HepG2 (cell line): ENCODE data around the gene WNT7B. TPM values are rescaled to one million over a fixed set of nuclear protein-coding genes. Genes with fewer than 3 reads are reported as not detected.

Experiments used
- ATAC-seq: fragments of 200-7000 bp; cut with Tn5 transposase; 3 replicates; pipeline ENCODE4 v1.9.1; 2020; ENCODE audit warnings: mild to moderate bottlenecking, moderate library complexity
- BruUV-seq: library from RNA; stranded (reverse); fragments of 400-500 nt; replicated peaks from 2 replicates; lab custom pipeline; 2021; lab: Mats Ljungman, UMichigan
- CTCF ChIA-PET: fragments of 300-600 bp; formaldehyde crosslinking; extraction: SDS; loops from one replicate; lab custom pipeline; 2021; ENCODE audit warnings: low total read pairs, inconsistent platforms, low intra/inter-chr PET ratio; lab: Yijun Ruan, JAX
- POLR2A ChIA-PET: fragments of 350-600 bp; sonication (Branson Sonifier 250); formaldehyde crosslinking; loops from one replicate; lab custom pipeline; 2020; ENCODE audit warnings: antibody characterized with exemption, inconsistent platforms; lab: Yijun Ruan, JAX
- DNase-seq: peaks from one replicate; pipeline ENCODE4 v3.0.0-alpha.2; 2015; ENCODE audit warnings: low spot score
- FAIRE-seq: peaks from 3 replicates; lab custom pipeline; 2011; peaks lifted over from hg19 to GRCh38; lab: Jason Lieb, UNC
- H2AFZ ChIP-seq: one replicate; pipeline ENCODE4 v1.6.1; 2011; ENCODE audit warnings: low read length, inconsistent platforms
- H3K27ac ChIP-seq: fragments of 300-600 bp; 3 replicates; pipeline ENCODE4 v1.8.0; 2011; ENCODE audit warnings: mixed run types, mild to moderate bottlenecking, mixed read lengths, low read length, inconsistent platforms; ENCODE audit not compliant: insufficient read depth; ENCODE audit errors: extremely low read length
- H3K27me3 ChIP-seq, 2 experiments: fragments of 200-600 bp in 1 of 2; 2 replicates in 1 of 2; 3 replicates in 1 of 2; pipeline versions ENCODE4 v1.6.0 to v1.8.0; 2011; ENCODE audit warnings: low read length in 2 of 2, mild to moderate bottlenecking in 2 of 2, moderate library complexity in 2 of 2, inconsistent platforms in 1 of 2; ENCODE audit not compliant: insufficient read depth in 2 of 2, control insufficient read depth in 1 of 2
- H3K36me3 ChIP-seq, 2 experiments: fragments of 200-600 bp in 1 of 2; replicated peaks in 1 of 2; 2 replicates in 1 of 2; 3 replicates in 1 of 2; pipeline versions ENCODE4 v1.5.1 to v1.8.0; 2011; ENCODE audit warnings: low read length in 2 of 2, inconsistent platforms in 1 of 2; ENCODE audit not compliant: insufficient read depth in 2 of 2, control insufficient read depth in 1 of 2
- H3K4me1 ChIP-seq: 2 replicates; pipeline ENCODE4 v1.5.1; 2012; ENCODE audit warnings: low read length, inconsistent platforms; ENCODE audit not compliant: insufficient read depth
- H3K4me2 ChIP-seq: 2 replicates; pipeline ENCODE4 v1.6.0; 2011; ENCODE audit warnings: low read depth, low read length, inconsistent platforms
- H3K4me3 ChIP-seq, 3 experiments: fragments of 200-600 bp in 1 of 3; sonication (generic), shearing (Covaris generic) in 1 of 3; replicated peaks in 1 of 3; 2 replicates each; pipeline ENCODE4 v1.5.1; 2011 to 2016; ENCODE audit warnings: low read length in 3 of 3, inconsistent platforms in 2 of 3, low read depth in 2 of 3, mild to moderate bottlenecking in 2 of 3, control low read depth in 1 of 3, mixed read lengths in 1 of 3; ENCODE audit not compliant: insufficient read depth in 1 of 3
- H3K79me2 ChIP-seq: one replicate; pipeline ENCODE4 v1.6.1; 2011; ENCODE audit warnings: low read length, inconsistent platforms; ENCODE audit not compliant: insufficient read depth
- H3K9ac ChIP-seq: 2 replicates; pipeline ENCODE4 v1.6.0; 2011; ENCODE audit warnings: mild to moderate bottlenecking, low read depth, low read length, inconsistent platforms; ENCODE audit not compliant: insufficient read depth
- H3K9me3 ChIP-seq: 2 replicates; pipeline ENCODE4 v1.5.1; 2012; ENCODE audit warnings: mild to moderate bottlenecking, low read length
- H4K20me1 ChIP-seq: 2 replicates; pipeline ENCODE4 v1.6.0; 2011; ENCODE audit warnings: inconsistent platforms, mild to moderate bottlenecking, low read length, moderate library complexity; ENCODE audit not compliant: insufficient read depth
- CEBPB ChIP-seq: IDR thresholded peaks from 2 replicates; pipeline ENCODE4 v1.6.1; 2011; ENCODE audit warnings: low read depth, low read length, improper control_type of control experiment, borderline replicate concordance
- FOXK2 ChIP-seq: fragments of 450-650 bp; IDR thresholded peaks from 2 replicates; pipeline ENCODE4 v1.6.1; 2016
- FOXM1 ChIP-seq: sonication (generic); formaldehyde crosslinking; IDR thresholded peaks from 2 replicates; pipeline ENCODE4 v1.5.0; 2020; ENCODE audit warnings: missing genetic modification reagents
- GABPB1 ChIP-seq: IDR thresholded peaks from 2 replicates; pipeline ENCODE4 v1.6.1; 2016; ENCODE audit warnings: mild to moderate bottlenecking, missing genetic modification reagents, moderate library complexity, missing compliant biosample characterization
- HOXD1 ChIP-seq: sonication (generic); formaldehyde crosslinking; IDR thresholded peaks from 2 replicates; pipeline ENCODE4 v1.5.0; 2020; ENCODE audit warnings: missing genetic modification reagents
- KAT8 ChIP-seq: IDR thresholded peaks from 2 replicates; pipeline ENCODE4 v1.6.1; 2016; ENCODE audit warnings: missing genetic modification reagents, missing compliant biosample characterization
- MBD4 ChIP-seq: IDR thresholded peaks from 2 replicates; pipeline ENCODE4 v1.6.1; 2012; ENCODE audit warnings: low read length, inconsistent platforms, borderline replicate concordance
- MYNN ChIP-seq: sonication (generic); formaldehyde crosslinking; IDR thresholded peaks from 2 replicates; pipeline ENCODE4 v1.4.0; 2020; ENCODE audit warnings: mild to moderate bottlenecking, low read depth, missing genetic modification reagents
- SATB2 ChIP-seq: sonication (generic); formaldehyde crosslinking; IDR thresholded peaks from 2 replicates; pipeline ENCODE4 v1.5.0; 2020; ENCODE audit warnings: missing genetic modification reagents
- TFAP4 ChIP-seq: sonication (generic); IDR thresholded peaks from 2 replicates; pipeline ENCODE4 v1.6.1; 2016; ENCODE audit warnings: low read depth, borderline replicate concordance
- THAP8 ChIP-seq: sonication (generic); formaldehyde crosslinking; IDR thresholded peaks from 2 replicates; pipeline ENCODE4 v1.5.1; 2020; ENCODE audit warnings: missing genetic modification reagents, mild to moderate bottlenecking, borderline replicate concordance
- ZBTB39 ChIP-seq: sonication (generic); formaldehyde crosslinking; IDR thresholded peaks from 2 replicates; pipeline ENCODE4 v1.5.0; 2020; ENCODE audit warnings: missing genetic modification reagents
- ZBTB7B ChIP-seq: sonication (generic); formaldehyde crosslinking; IDR thresholded peaks from 2 replicates; pipeline ENCODE4 v1.4.0; 2020; ENCODE audit warnings: missing genetic modification reagents
- ZC3H13 ChIP-seq: sonication (generic); formaldehyde crosslinking; IDR thresholded peaks from 2 replicates; pipeline ENCODE4 v1.8.1; 2023; ENCODE audit warnings: mild to moderate bottlenecking, missing genetic modification reagents, moderate library complexity
- ZNF224 ChIP-seq: sonication (generic); formaldehyde crosslinking; IDR thresholded peaks from 2 replicates; pipeline ENCODE4 v1.5.0; 2020; ENCODE audit warnings: mild to moderate bottlenecking, missing genetic modification reagents
- ZNF580 ChIP-seq: IDR thresholded peaks from 2 replicates; pipeline ENCODE4 v1.6.1; 2016; ENCODE audit warnings: low read depth, borderline replicate concordance
- WGBS: methylation state at CpG from one replicate; pipeline ENCODE4 v1.1.6; 2017; ENCODE audit warnings: low lambda C conversion rate; 5-methylcytosine and 5-hydroxymethylcytosine counted together
- in situ Hi-C: cut with HindIII; loops from 2 replicates; pipeline ENCODE4 v1.10.0; 2017; ENCODE audit warnings: low pct_unique_long_range_greater_than_20kb; ENCODE audit not compliant: extremely low pct_ligation_motif_present
- intact Hi-C: fragments of 100-400 bp; cut with micrococcal nuclease; formaldehyde crosslinking; loops from one replicate; pipeline ENCODE4 v1.10.0; 2022; ENCODE audit not compliant: unreplicated experiment
- polyA plus RNA-seq, 8 experiments: library from polyadenylated mRNA; depleted of rRNA in 3 of 8; stranded (reverse) in 7 of 8; unstranded in 1 of 8; fragments of >200 nt; fragmentation: Illumina TruSeq in 4 of 8; extraction: Trizol in 4 of 8; gene quantifications; 2 replicates each; pipeline versions ENCODE4 v1.2.1 to v1.2.3, GENCODE V29; 2011 to 2016; ENCODE audit warnings: low read depth in 4 of 8, missing spikeins in 1 of 8, mixed read lengths in 1 of 8; ENCODE audit not compliant: insufficient read depth in 1 of 8
- total RNA-seq, 5 experiments: library from RNA; depleted of rRNA; stranded (reverse); fragments of >200 nt; fragmentation: Illumina TruSeq; extraction: Trizol; gene quantifications; 2 replicates each; pipeline ENCODE4 v1.2.3, GENCODE V29; 2016; ENCODE audit warnings: low read depth in 1 of 5
- TF ChIP-seq, protein P1 (sequence below), 2 experiments: sonication (generic) in 1 of 2; formaldehyde crosslinking in 1 of 2; IDR thresholded peaks; 2 replicates each; pipeline versions ENCODE4 v1.4.0 to v1.6.1; 2016 to 2020; ENCODE audit warnings: borderline replicate concordance in 1 of 2, low read depth in 1 of 2, mild to moderate bottlenecking in 1 of 2, missing genetic modification reagents in 1 of 2

Gene WNT7B
- total and polyA plus RNA-seq, 2 of the 13 experiments (the other 11 are each of a cell fraction or from before 2014, with no cell fraction given) = 0.09 TPM; not detected in 1

DNA sequence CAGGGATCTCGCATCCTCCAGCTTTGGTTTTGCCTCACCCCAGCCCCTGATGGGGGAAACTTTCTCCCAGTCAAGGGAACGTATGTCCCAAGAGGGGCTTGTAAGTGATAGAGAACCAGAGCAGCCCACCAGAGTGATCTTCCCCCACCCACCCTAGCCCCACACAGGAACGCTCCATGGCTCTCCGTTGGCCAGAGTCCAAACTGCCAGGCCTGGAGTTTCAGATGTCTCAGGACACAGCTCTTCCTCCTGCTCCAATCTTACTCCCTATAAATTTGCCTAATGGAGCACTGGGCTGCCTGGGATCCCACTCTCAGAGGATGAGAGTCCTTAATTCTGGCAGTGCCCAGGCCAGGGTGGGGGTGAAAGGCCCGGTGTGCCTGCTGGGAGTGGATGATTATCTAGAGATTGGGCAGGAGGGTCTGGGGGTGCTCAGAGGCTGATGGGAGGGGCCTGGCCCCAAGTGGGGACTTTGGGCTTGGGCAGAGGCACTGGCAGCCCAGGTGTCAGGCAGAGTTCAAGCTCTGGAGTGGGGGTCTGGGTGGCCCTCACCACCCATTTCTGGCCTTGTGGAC lies 79.9 kb downstream of the WNT7B start:
- Histone ChIP-seq H3K27ac (no peak overlapping the region), H4K20me1 (no peaks in the 10 kb centered on the region), H3K36me3 (no peaks in the 10 kb centered on the region), H3K9ac (no peak overlapping the region), H3K4me2 (no peak overlapping the region), H3K4me1 (no peaks in the 10 kb centered on the region), H3K9me3 (no peaks in the 10 kb centered on the region), H3K4me3 (no peak overlapping the region), H2AFZ (no peak overlapping the region), H3K27me3 (peaks cover 4 to 68% of the 10 kb centered on the region in 2 experiments; a peak in 4 of 5 replicates), H3K79me2 (no peaks in the 10 kb centered on the region)
- ATAC-seq (no peak), DNase-seq (no peak), FAIRE-seq (no peak)
- POLR2A ChIA-PET = no interaction called here
- 50% methylated on average over 1 of the region's 5 CpGs for WGBS
- in situ Hi-C loops = no loop called here
- CTCF ChIA-PET = no interaction called here
- BruUV-seq = no TSS peak
- intact Hi-C loops = no loop called here
- TF ChIP-seq ZBTB7B = no peak
- no peak for TF ChIP-seq SATB2 (CRISPR knock-in tag)
- no peak for TF ChIP-seq ZNF580 (CRISPR knock-in tag)
- TF ChIP-seq ZBTB39 (CRISPR knock-in tag) = no peak
- TF ChIP-seq ZNF224 = no peak
- TF ChIP-seq KAT8 (CRISPR knock-in tag) = no peak
- TF ChIP-seq MYNN = no peak
- TF ChIP-seq GABPB1 (CRISPR knock-in tag) = no peak
- no peak for TF ChIP-seq HOXD1 (CRISPR knock-in tag)
- no peak for TF ChIP-seq TFAP4
- TF ChIP-seq THAP8 = no peak
- no peak for TF ChIP-seq ZC3H13 (CRISPR knock-in tag)
- TF ChIP-seq, protein P1, sequence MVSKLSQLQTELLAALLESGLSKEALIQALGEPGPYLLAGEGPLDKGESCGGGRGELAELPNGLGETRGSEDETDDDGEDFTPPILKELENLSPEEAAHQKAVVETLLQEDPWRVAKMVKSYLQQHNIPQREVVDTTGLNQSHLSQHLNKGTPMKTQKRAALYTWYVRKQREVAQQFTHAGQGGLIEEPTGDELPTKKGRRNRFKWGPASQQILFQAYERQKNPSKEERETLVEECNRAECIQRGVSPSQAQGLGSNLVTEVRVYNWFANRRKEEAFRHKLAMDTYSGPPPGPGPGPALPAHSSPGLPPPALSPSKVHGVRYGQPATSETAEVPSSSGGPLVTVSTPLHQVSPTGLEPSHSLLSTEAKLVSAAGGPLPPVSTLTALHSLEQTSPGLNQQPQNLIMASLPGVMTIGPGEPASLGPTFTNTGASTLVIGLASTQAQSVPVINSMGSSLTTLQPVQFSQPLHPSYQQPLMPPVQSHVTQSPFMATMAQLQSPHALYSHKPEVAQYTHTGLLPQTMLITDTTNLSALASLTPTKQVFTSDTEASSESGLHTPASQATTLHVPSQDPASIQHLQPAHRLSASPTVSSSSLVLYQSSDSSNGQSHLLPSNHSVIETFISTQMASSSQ (IDR thresholded peaks at IDR 0.05; ENCODE audit: low read depth) = no peak
- TF ChIP-seq, protein P1 (CRISPR knock-in tag; IDR thresholded peaks at IDR 0.05; ENCODE audit: borderline replicate concordance) = no peak
- no peak for TF ChIP-seq FOXK2
- TF ChIP-seq FOXM1 (CRISPR knock-in tag) = no peak
- no peak for TF ChIP-seq MBD4
- TF ChIP-seq CEBPB = no peak
